ENCODE measurements around the gene DGKD.

The DGKD gene

GRCh38 chr2:233503481-233503880 is 149.2 kb downstream of the DGKD start:
- no peaks in the 10 kb centered on the region for H3K79me2 ChIP-seq (ENCODE audit: low read length)
- TF ChIP-seq, protein P1, sequence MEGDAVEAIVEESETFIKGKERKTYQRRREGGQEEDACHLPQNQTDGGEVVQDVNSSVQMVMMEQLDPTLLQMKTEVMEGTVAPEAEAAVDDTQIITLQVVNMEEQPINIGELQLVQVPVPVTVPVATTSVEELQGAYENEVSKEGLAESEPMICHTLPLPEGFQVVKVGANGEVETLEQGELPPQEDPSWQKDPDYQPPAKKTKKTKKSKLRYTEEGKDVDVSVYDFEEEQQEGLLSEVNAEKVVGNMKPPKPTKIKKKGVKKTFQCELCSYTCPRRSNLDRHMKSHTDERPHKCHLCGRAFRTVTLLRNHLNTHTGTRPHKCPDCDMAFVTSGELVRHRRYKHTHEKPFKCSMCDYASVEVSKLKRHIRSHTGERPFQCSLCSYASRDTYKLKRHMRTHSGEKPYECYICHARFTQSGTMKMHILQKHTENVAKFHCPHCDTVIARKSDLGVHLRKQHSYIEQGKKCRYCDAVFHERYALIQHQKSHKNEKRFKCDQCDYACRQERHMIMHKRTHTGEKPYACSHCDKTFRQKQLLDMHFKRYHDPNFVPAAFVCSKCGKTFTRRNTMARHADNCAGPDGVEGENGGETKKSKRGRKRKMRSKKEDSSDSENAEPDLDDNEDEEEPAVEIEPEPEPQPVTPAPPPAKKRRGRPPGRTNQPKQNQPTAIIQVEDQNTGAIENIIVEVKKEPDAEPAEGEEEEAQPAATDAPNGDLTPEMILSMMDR (IDR thresholded peaks at IDR 0.05; ENCODE audit: low read length) = no peak
- TF ChIP-seq EZH2phosphoT487 (IDR thresholded peaks at IDR 0.05; ENCODE audit: low read length) (no peak), EZH2 (optimal IDR thresholded peaks at IDR 0.05; ENCODE audit: low read depth, low read length) (no peak)
- H3K27me3 ChIP-seq (replicated peaks; ENCODE audit: insufficient read depth, low read length) = no peaks in the 10 kb centered on the region
- no peaks in the 10 kb centered on the region for H4K20me1 ChIP-seq (ENCODE audit: insufficient read depth, low read length)
- H3K4me1 ChIP-seq (ENCODE audit: low read length) = peaks cover 17% of the 10 kb centered on the region
- no peaks in the 10 kb centered on the region for H3K9me3 ChIP-seq (replicated peaks; ENCODE audit: insufficient read depth, low read length)
- no peak for DNase-seq
- H3K36me3 ChIP-seq (replicated peaks; ENCODE audit: insufficient read depth, low read length) = no peaks in the 10 kb centered on the region
- H3K9me2 ChIP-seq (replicated peaks; ENCODE audit: insufficient read depth, low read length) = no peaks in the 10 kb centered on the region
- no peak overlapping the region for H3K9ac ChIP-seq (ENCODE audit: low read length)
- H3K27ac ChIP-seq (ENCODE audit: low read length) = peak overlapping the region; percentile 29; the same call in 1 of the 2 replicates
- no peak overlapping the region; the same call in 1 of the 2 replicates for H3K4me2 ChIP-seq (ENCODE audit: low read depth, low read length)
- H3F3A ChIP-seq (ENCODE audit: insufficient read depth, low read length) = peaks cover 7% of the 10 kb centered on the region; the same call in 1 of the 2 replicates
- no peak overlapping the region for H3K4me3 ChIP-seq (ENCODE audit: low read length)
- H2AFZ ChIP-seq (ENCODE audit: low read length) = no peak overlapping the region

GRCh38 chr2:233503947-233504637 is 149.8 kb downstream of the DGKD start:
- H3K27me3 ChIP-seq (replicated peaks; ENCODE audit: insufficient read depth, low read length) = no peaks in the 10 kb centered on the region
- H3K9ac ChIP-seq (ENCODE audit: low read length) = no peak overlapping the region
- H2AFZ ChIP-seq (ENCODE audit: low read length) = no peak overlapping the region
- H3K4me3 ChIP-seq (ENCODE audit: low read length) = no peak overlapping the region
- no peak for TF ChIP-seq EZH2 (optimal IDR thresholded peaks at IDR 0.05; ENCODE audit: low read depth, low read length)
- TF ChIP-seq EZH2phosphoT487 (IDR thresholded peaks at IDR 0.05; ENCODE audit: low read length) = no peak
- TF ChIP-seq, protein P1 (IDR thresholded peaks at IDR 0.05; ENCODE audit: low read length) = no peak
- no peaks in the 10 kb centered on the region for H3K79me2 ChIP-seq (ENCODE audit: low read length)
- H3K36me3 ChIP-seq (replicated peaks; ENCODE audit: insufficient read depth, low read length) = no peaks in the 10 kb centered on the region
- no peaks in the 10 kb centered on the region for H4K20me1 ChIP-seq (ENCODE audit: insufficient read depth, low read length)
- H3K9me3 ChIP-seq (replicated peaks; ENCODE audit: insufficient read depth, low read length) = no peaks in the 10 kb centered on the region
- peak overlapping the region; percentile 29; the same call in 1 of the 2 replicates for H3K27ac ChIP-seq (ENCODE audit: low read length)
- no peaks in the 10 kb centered on the region for H3K9me2 ChIP-seq (replicated peaks; ENCODE audit: insufficient read depth, low read length)
- peak; percentile 68 for DNase-seq
- peaks cover 17% of the 10 kb centered on the region for H3K4me1 ChIP-seq (ENCODE audit: low read length)
- peak overlapping the region; percentile 30; the same call in 1 of the 2 replicates for H3K4me2 ChIP-seq (ENCODE audit: low read depth, low read length)
- H3F3A ChIP-seq (ENCODE audit: insufficient read depth, low read length) = peaks cover 7% of the 10 kb centered on the region; the same call in 1 of the 2 replicates

DNA sequence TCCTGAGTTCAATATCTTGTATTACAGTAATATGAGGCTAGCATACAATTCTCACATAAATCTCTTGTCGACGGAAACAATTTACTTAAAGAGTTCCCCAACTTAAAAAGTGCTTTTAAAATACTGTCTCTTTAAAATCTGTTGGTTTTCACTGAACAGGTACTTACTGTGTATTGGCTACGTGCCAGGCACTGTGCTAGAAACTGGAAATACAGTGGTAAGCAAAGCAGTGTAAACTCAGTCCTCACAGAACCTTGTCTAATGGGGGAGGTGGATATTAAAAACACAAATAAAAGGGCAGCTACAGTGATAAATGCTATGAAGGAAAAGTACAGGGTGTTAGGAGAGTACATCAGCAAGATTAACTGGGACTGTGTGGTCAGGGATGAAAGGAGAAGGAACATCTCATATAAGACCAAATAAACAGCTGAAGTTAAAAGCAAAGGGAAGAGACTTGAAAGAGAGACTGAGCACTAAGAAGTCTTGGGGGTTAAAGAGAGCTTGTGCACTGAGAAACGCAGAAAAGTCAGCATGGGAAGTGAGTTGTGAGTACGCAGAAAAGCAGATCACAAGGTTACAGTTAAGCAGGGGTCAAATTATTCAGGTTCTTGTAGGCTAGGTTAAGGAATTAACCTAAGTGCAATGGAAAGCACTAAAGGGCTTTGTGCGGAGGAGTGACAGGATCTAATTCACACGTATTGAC is 159.8 kb downstream of the DGKD start:
- H4K20me1 ChIP-seq (ENCODE audit: insufficient read depth, low read length) = no peaks in the 10 kb centered on the region
- TF ChIP-seq, protein P1 (IDR thresholded peaks at IDR 0.05; ENCODE audit: low read length) = no peak
- TF ChIP-seq EZH2phosphoT487 (IDR thresholded peaks at IDR 0.05; ENCODE audit: low read length) = no peak
- no peak for TF ChIP-seq EZH2 (optimal IDR thresholded peaks at IDR 0.05; ENCODE audit: low read depth, low read length)
- no peaks in the 10 kb centered on the region for H3K36me3 ChIP-seq (replicated peaks; ENCODE audit: insufficient read depth, low read length)
- H3K9me3 ChIP-seq (replicated peaks; ENCODE audit: insufficient read depth, low read length) = no peaks in the 10 kb centered on the region
- peak overlapping the region; percentile 28 for H3K4me3 ChIP-seq (ENCODE audit: low read length)
- H3K27me3 ChIP-seq (replicated peaks; ENCODE audit: insufficient read depth, low read length) = no peaks in the 10 kb centered on the region
- H3K27ac ChIP-seq (ENCODE audit: low read length) = peak overlapping the region; percentile 75
- H3K9me2 ChIP-seq (replicated peaks; ENCODE audit: insufficient read depth, low read length) = no peaks in the 10 kb centered on the region
- H3K4me1 ChIP-seq (ENCODE audit: low read length) = peaks cover 51% of the 10 kb centered on the region
- peaks cover 31% of the 10 kb centered on the region for H3F3A ChIP-seq (ENCODE audit: insufficient read depth, low read length)
- peak overlapping the region; percentile 20 for H2AFZ ChIP-seq (ENCODE audit: low read length)
- peak; percentile 91 for DNase-seq
- H3K9ac ChIP-seq (ENCODE audit: low read length) = peak overlapping the region; percentile 41; the same call in 1 of the 2 replicates
- H3K79me2 ChIP-seq (ENCODE audit: low read length) = no peaks in the 10 kb centered on the region
- H3K4me2 ChIP-seq (ENCODE audit: low read depth, low read length) = peak overlapping the region; percentile 64

Measured in MM.1S (cell line).